H9 (cell line): ENCODE results near the gene HEMGN. TPM values are rescaled to one million over a fixed set of nuclear protein-coding genes. Genes with fewer than 3 reads are reported as not detected.

ENCODE experiments used
- DNase-seq: peaks from one replicate; pipeline ENCODE4 v3.0.0-alpha.2; 2017
- H2AFZ ChIP-seq: one replicate; pipeline ENCODE4 v1.6.1; 2013; ENCODE audit warnings: mild to moderate bottlenecking, low read length, control low read depth, moderate library complexity
- H2AK5ac ChIP-seq: 2 replicates; pipeline ENCODE4 v1.6.1; 2013; ENCODE audit warnings: low read length, control low read depth, mixed read lengths; ENCODE audit not compliant: insufficient read length
- H2BK120ac ChIP-seq: one replicate; pipeline ENCODE4 v1.6.1; 2013; ENCODE audit warnings: low read depth, mild to moderate bottlenecking, low read length, control low read depth, inconsistent platforms; ENCODE audit not compliant: poor library complexity, severe bottlenecking
- H2BK12ac ChIP-seq: 2 replicates; pipeline ENCODE4 v1.6.1; 2013; ENCODE audit warnings: low read length, control low read depth, mixed read lengths, low read depth; ENCODE audit not compliant: insufficient read length
- H2BK15ac ChIP-seq: 2 replicates; pipeline ENCODE4 v1.6.1; 2013; ENCODE audit warnings: low read depth, low read length, control low read depth
- H2BK20ac ChIP-seq: one replicate; pipeline ENCODE4 v1.6.1; 2013; ENCODE audit warnings: low read depth, mild to moderate bottlenecking, low read length, control low read depth, inconsistent platforms; ENCODE audit not compliant: poor library complexity, severe bottlenecking
- H2BK5ac ChIP-seq: 2 replicates; pipeline ENCODE4 v1.6.1; 2013; ENCODE audit warnings: low read length, control low read depth, mixed read lengths; ENCODE audit not compliant: insufficient read length
- H3K14ac ChIP-seq: 2 replicates; pipeline ENCODE4 v1.6.1; 2013; ENCODE audit warnings: low read length, control low read depth; ENCODE audit not compliant: insufficient read depth
- H3K18ac ChIP-seq: 2 replicates; pipeline ENCODE4 v1.6.1; 2013; ENCODE audit warnings: low read depth, mild to moderate bottlenecking, mixed read lengths, low read length, control low read depth; ENCODE audit not compliant: insufficient read length
- H3K23ac ChIP-seq: 2 replicates; pipeline ENCODE4 v1.6.1; 2013; ENCODE audit warnings: low read length, control low read depth, mixed read lengths, low read depth; ENCODE audit not compliant: insufficient read length
- H3K23me2 ChIP-seq: 2 replicates; pipeline ENCODE4 v1.6.1; 2013; ENCODE audit warnings: low read depth, mild to moderate bottlenecking, mixed read lengths, low read length, control low read depth; ENCODE audit not compliant: insufficient read length, poor library complexity, severe bottlenecking
- H3K27ac ChIP-seq: 2 replicates; pipeline ENCODE4 v1.5.1; 2013; ENCODE audit warnings: low read length, control low read depth, mixed read lengths, low read depth; ENCODE audit not compliant: insufficient read length
- H3K27me3 ChIP-seq: 2 replicates; pipeline ENCODE4 v1.6.1; 2013; ENCODE audit warnings: low read length, control low read depth, inconsistent platforms; ENCODE audit not compliant: insufficient read depth
- H3K4ac ChIP-seq: 2 replicates; pipeline ENCODE4 v1.6.1; 2013; ENCODE audit warnings: low read depth, mild to moderate bottlenecking, control low read depth, inconsistent platforms, low read length, moderate library complexity
- H3K4me1 ChIP-seq: 2 replicates; pipeline ENCODE4 v1.6.1; 2013; ENCODE audit warnings: low read length, control low read depth, inconsistent platforms; ENCODE audit not compliant: insufficient read depth
- H3K4me2 ChIP-seq: 2 replicates; pipeline ENCODE4 v1.6.1; 2013; ENCODE audit warnings: low read length, control low read depth, mixed read lengths; ENCODE audit not compliant: insufficient read length, insufficient read depth
- H3K56ac ChIP-seq: 2 replicates; pipeline ENCODE4 v1.6.1; 2013; ENCODE audit warnings: low read depth, mild to moderate bottlenecking, mixed read lengths, low read length, control low read depth; ENCODE audit not compliant: insufficient read length
- H3K79me1 ChIP-seq: 2 replicates; pipeline ENCODE4 v1.6.1; 2013; ENCODE audit warnings: low read depth, mild to moderate bottlenecking, moderate library complexity, low read length, control low read depth, inconsistent platforms; ENCODE audit not compliant: insufficient read depth, poor library complexity, severe bottlenecking
- H3K79me2 ChIP-seq: 2 replicates; pipeline ENCODE4 v1.6.1; 2013; ENCODE audit warnings: low read length, control low read depth, inconsistent platforms; ENCODE audit not compliant: insufficient read depth
- H3K9ac ChIP-seq: 2 replicates; pipeline ENCODE4 v1.6.1; 2013; ENCODE audit warnings: low read length, control low read depth, mixed read lengths; ENCODE audit not compliant: insufficient read length; ENCODE audit errors: extremely low read depth
- H3K9me3 ChIP-seq: one replicate; pipeline ENCODE4 v1.6.1; 2013; ENCODE audit warnings: low read depth, low read length, inconsistent platforms; ENCODE audit not compliant: control insufficient read depth
- H3T11ph ChIP-seq: one replicate; pipeline ENCODE4 v1.6.1; 2013; ENCODE audit warnings: mild to moderate bottlenecking, low read length, control low read depth, inconsistent platforms
- H4K20me1 ChIP-seq: one replicate; pipeline ENCODE4 v1.6.1; 2013; ENCODE audit not compliant: control insufficient read depth, insufficient read length, insufficient read depth
- H4K5ac ChIP-seq: 2 replicates; pipeline ENCODE4 v1.6.1; 2013; ENCODE audit warnings: low read depth, mild to moderate bottlenecking, mixed read lengths, low read length, control low read depth; ENCODE audit not compliant: insufficient read length
- H4K8ac ChIP-seq: replicated peaks from 2 replicates; pipeline ENCODE4 v1.6.1; 2013; ENCODE audit warnings: low read length, control low read depth, mixed read lengths, low read depth; ENCODE audit not compliant: insufficient read length
- H4K91ac ChIP-seq: 2 replicates; pipeline ENCODE4 v1.6.1; 2013; ENCODE audit warnings: low read depth, mild to moderate bottlenecking, moderate library complexity, mixed read lengths, low read length, control low read depth; ENCODE audit not compliant: insufficient read length
- H3K27ac Mint-ChIP-seq, 3 experiments: 2 replicates in 2 of 3; 3 replicates in 1 of 3; pipeline ENCODE4 v1.8.0; 2020 to 2021; ENCODE audit warnings: mixed read lengths in 3 of 3, mild to moderate bottlenecking in 1 of 3, moderate library complexity in 1 of 3
- H3K27me3 Mint-ChIP-seq: 2 replicates; pipeline ENCODE4 v1.8.0; 2021; ENCODE audit warnings: low read depth, mild to moderate bottlenecking, moderate library complexity, mixed read lengths
- H3K36me3 Mint-ChIP-seq, 3 experiments: 2 replicates in 2 of 3; 3 replicates in 1 of 3; pipeline ENCODE4 v1.8.0; 2020 to 2021; ENCODE audit warnings: low read depth in 3 of 3, mixed read lengths in 3 of 3; ENCODE audit not compliant: insufficient read depth in 1 of 3
- H3K4me1 Mint-ChIP-seq, 2 experiments: 2 replicates each; pipeline ENCODE4 v1.8.0; 2020; ENCODE audit warnings: mixed read lengths in 2 of 2
- H3K4me3 Mint-ChIP-seq, 2 experiments: 2 replicates in 1 of 2; 3 replicates in 1 of 2; pipeline ENCODE4 v1.8.0; 2020 to 2021; ENCODE audit warnings: mild to moderate bottlenecking in 2 of 2, mixed read lengths in 2 of 2, moderate library complexity in 1 of 2
- H3K9me3 Mint-ChIP-seq, 2 experiments: 2 replicates in 1 of 2; 3 replicates in 1 of 2; pipeline ENCODE4 v1.8.0; 2020; ENCODE audit warnings: mild to moderate bottlenecking in 2 of 2, mixed read lengths in 2 of 2, moderate library complexity in 1 of 2
- WGBS: extraction: QIAGEN DNeasy Blood & Tissue Kit; methylation state at CpG from one replicate; pipeline ENCODE4 v1.1.7; 2013; ENCODE audit warnings: missing lambda C conversion rate, low lambda C conversion rate, mixed read lengths; ENCODE audit not compliant: insufficient read length; ENCODE audit errors: extremely low coverage; 5-methylcytosine and 5-hydroxymethylcytosine counted together
- total RNA-seq: library from RNA; stranded (reverse); gene quantifications from 2 replicates; pipeline ENCODE4 v1.2.1, GENCODE V29; 2021
- TF ChIP-seq, protein P1 (sequence below): fragments of 200-600 bp; sonication (generic); conservative IDR thresholded peaks from 3 replicates; pipeline ENCODE4 v1.8.0; 2021; ENCODE audit warnings: antibody characterized with exemption, mild to moderate bottlenecking

Gene HEMGN
- total RNA-seq, 1 experiment from 2014 or later = not detected

DNA sequence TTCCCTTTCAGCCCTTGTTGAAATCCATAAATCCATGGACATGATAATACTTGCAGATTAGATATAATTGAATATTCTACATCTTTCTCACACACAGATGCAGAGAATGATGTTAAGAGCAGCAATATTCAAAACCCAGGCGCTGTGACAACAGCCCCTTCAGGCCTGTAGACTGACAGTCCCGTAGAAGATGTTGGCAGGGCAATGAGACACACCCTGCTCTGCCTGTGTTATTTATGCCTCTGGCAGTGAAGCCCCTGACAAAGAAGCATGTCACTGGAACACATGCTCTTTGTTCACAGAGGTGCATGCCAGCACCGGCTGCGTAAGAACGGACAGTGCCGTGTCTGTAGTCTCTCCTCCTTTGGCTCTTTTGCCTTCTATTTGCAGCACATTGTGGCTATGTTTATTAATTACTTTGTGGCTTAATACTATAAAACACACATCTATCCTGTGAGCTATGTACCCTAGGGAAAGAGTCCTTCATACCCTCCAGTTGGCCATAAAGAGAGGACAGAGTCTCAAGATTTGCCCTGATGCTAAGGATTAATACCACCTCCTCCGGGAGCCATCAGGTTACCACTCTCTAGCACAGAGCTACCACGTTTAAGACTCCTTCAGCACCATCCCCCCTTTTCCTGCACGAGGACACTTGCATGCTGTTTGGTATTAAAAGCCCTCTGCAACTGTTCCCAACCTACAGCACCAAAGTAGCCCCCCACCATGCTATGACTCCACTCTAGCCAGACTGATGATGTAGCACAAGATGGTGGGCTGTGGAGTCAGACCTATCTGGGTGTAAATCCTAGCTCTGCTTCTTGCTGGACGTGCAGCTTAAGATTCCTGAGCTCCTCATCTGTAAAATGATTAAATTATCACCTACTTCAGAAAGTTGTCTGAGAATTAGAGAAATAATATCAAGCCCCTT lies 43.2 kb upstream of the HEMGN start:
- WGBS = no CpG with 5 or more reads among the region's 10 CpGs
- Mint-ChIP-seq H3K4me3 (peak overlapping the region in 1 of 2 experiments; percentile 38; a peak in 2 of 5 replicates), H3K36me3 (peaks cover 0 to 3% (median 0%) of the 10 kb centered on the region in 3 experiments; a peak in 2 of 7 replicates), H3K27me3 (peaks cover 76% of the 10 kb centered on the region), H3K4me1 (peaks cover 4% of the 10 kb centered on the region in 2 experiments; a peak in 3 of 4 replicates), H3K9me3 (peaks cover 3 to 16% of the 10 kb centered on the region in 2 experiments), H3K27ac (no peak overlapping the region; a peak in 1 of 7 replicates)
- no peak overlapping the region for H3K14ac ChIP-seq
- no peak overlapping the region for H4K91ac ChIP-seq
- TF ChIP-seq, protein P1, sequence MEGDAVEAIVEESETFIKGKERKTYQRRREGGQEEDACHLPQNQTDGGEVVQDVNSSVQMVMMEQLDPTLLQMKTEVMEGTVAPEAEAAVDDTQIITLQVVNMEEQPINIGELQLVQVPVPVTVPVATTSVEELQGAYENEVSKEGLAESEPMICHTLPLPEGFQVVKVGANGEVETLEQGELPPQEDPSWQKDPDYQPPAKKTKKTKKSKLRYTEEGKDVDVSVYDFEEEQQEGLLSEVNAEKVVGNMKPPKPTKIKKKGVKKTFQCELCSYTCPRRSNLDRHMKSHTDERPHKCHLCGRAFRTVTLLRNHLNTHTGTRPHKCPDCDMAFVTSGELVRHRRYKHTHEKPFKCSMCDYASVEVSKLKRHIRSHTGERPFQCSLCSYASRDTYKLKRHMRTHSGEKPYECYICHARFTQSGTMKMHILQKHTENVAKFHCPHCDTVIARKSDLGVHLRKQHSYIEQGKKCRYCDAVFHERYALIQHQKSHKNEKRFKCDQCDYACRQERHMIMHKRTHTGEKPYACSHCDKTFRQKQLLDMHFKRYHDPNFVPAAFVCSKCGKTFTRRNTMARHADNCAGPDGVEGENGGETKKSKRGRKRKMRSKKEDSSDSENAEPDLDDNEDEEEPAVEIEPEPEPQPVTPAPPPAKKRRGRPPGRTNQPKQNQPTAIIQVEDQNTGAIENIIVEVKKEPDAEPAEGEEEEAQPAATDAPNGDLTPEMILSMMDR = no peak
- no peak overlapping the region for H2AFZ ChIP-seq
- H3K23ac ChIP-seq = no peak overlapping the region
- H3K4me2 ChIP-seq = no peak overlapping the region
- DNase-seq = no peak
- H4K5ac ChIP-seq = no peak overlapping the region
- H4K20me1 ChIP-seq = no peaks in the 10 kb centered on the region
- peaks cover 6% of the 10 kb centered on the region for H3K79me1 ChIP-seq
- no peak overlapping the region for H3K18ac ChIP-seq
- no peak overlapping the region for H3T11ph ChIP-seq
- no peak overlapping the region for H3K56ac ChIP-seq
- no peak overlapping the region for H2AK5ac ChIP-seq
- H4K8ac ChIP-seq = no peak overlapping the region
- H2BK20ac ChIP-seq = no peak overlapping the region
- H3K23me2 ChIP-seq = peaks cover 9% of the 10 kb centered on the region
- H3K27me3 ChIP-seq = peaks cover 50% of the 10 kb centered on the region
- no peak overlapping the region for H3K4ac ChIP-seq
- H2BK15ac ChIP-seq = no peak overlapping the region
- H3K79me2 ChIP-seq = peaks cover 2% of the 10 kb centered on the region; the same call in 1 of the 2 replicates
- no peak overlapping the region for H3K27ac ChIP-seq
- no peak overlapping the region for H3K9ac ChIP-seq
- no peaks in the 10 kb centered on the region for H3K4me1 ChIP-seq
- H3K9me3 ChIP-seq = no peaks in the 10 kb centered on the region
- no peak overlapping the region for H2BK120ac ChIP-seq
- H2BK12ac ChIP-seq = no peak overlapping the region
- H2BK5ac ChIP-seq = no peak overlapping the region
